Measurements from ENCODE around the gene C19orf67.

C19orf67 gene

GRCh38 chr19:14116918-14117578 lies 31.5 kb upstream of the C19orf67 start:
- peak overlapping the region; percentile 61 for H3K4me3 ChIP-seq (ENCODE audit: low read depth, low read length)
- peak; percentile 34 for DNase-seq (ENCODE audit: low read depth)
- TF ChIP-seq POLR2A (IDR thresholded peaks at IDR 0.05; ENCODE audit: extremely low read depth, insufficient read length) (no peak), MYC (IDR thresholded peaks at IDR 0.05; ENCODE audit: low read depth, low read length) (no peak), MAX (IDR thresholded peaks at IDR 0.05; ENCODE audit: low read depth, low read length) (no peak), CTCF (IDR thresholded peaks at IDR 0.05; ENCODE audit: low read depth, low read length) (no peak)

- peak overlapping the region; percentile 61 for H3K4me3 ChIP-seq (ENCODE audit: low read depth, low read length)
- TF ChIP-seq CTCF (IDR thresholded peaks at IDR 0.05; ENCODE audit: low read depth, low read length) (no peak), MYC (IDR thresholded peaks at IDR 0.05; ENCODE audit: low read depth, low read length) (no peak), MAX (IDR thresholded peaks at IDR 0.05; ENCODE audit: low read depth, low read length) (no peak), POLR2A (IDR thresholded peaks at IDR 0.05; ENCODE audit: extremely low read depth, insufficient read length) (no peak)
- DNase-seq (ENCODE audit: low read depth), result peak; percentile 54
Observed at GRCh38 chr19:14116525-14116917, 30.9 kb upstream of the C19orf67 start.

- no peak for DNase-seq (ENCODE audit: low read depth)
- H3K4me3 ChIP-seq (ENCODE audit: low read depth, low read length), result no peak overlapping the region
- TF ChIP-seq MAX (IDR thresholded peaks at IDR 0.05; ENCODE audit: low read depth, low read length) (no peak), MYC (IDR thresholded peaks at IDR 0.05; ENCODE audit: low read depth, low read length) (no peak), POLR2A (IDR thresholded peaks at IDR 0.05; ENCODE audit: extremely low read depth, insufficient read length) (no peak), CTCF (IDR thresholded peaks at IDR 0.05; ENCODE audit: low read depth, low read length) (no peak)
Observed at GRCh38 chr19:14115756-14116155, 30.2 kb upstream of the C19orf67 start.

GRCh38 chr19:14114854-14115253 lies 29.3 kb upstream of the C19orf67 start:
- no peak overlapping the region for H3K4me3 ChIP-seq (ENCODE audit: low read depth, low read length)
- DNase-seq (ENCODE audit: low read depth), result peak; percentile 59
- TF ChIP-seq POLR2A (IDR thresholded peaks at IDR 0.05; ENCODE audit: extremely low read depth, insufficient read length), result no peak
- peak; percentile 50 for TF ChIP-seq CTCF (IDR thresholded peaks at IDR 0.05; ENCODE audit: low read depth, low read length)
- TF ChIP-seq MYC (IDR thresholded peaks at IDR 0.05; ENCODE audit: low read depth, low read length), result no peak
- no peak for TF ChIP-seq MAX (IDR thresholded peaks at IDR 0.05; ENCODE audit: low read depth, low read length)

GRCh38 chr19:14114439-14114838 lies 28.9 kb upstream of the C19orf67 start:
- TF ChIP-seq CTCF (IDR thresholded peaks at IDR 0.05; ENCODE audit: low read depth, low read length) (no peak), MAX (IDR thresholded peaks at IDR 0.05; ENCODE audit: low read depth, low read length) (no peak), MYC (IDR thresholded peaks at IDR 0.05; ENCODE audit: low read depth, low read length) (no peak), POLR2A (IDR thresholded peaks at IDR 0.05; ENCODE audit: extremely low read depth, insufficient read length) (no peak)
- DNase-seq (ENCODE audit: low read depth), result no peak
- no peak overlapping the region for H3K4me3 ChIP-seq (ENCODE audit: low read depth, low read length)
